HG03469 (cell line): Measurements from ENCODE around the gene ERMP1.

Experiments used
- ATAC-seq: cut with Tn5 transposase; IDR thresholded peaks from one replicate; pipeline ENCODE4 v1.9.1; 2021; ENCODE audit warnings: mild to moderate bottlenecking, moderate library complexity, moderate number of reproducible peaks; ENCODE audit not compliant: unreplicated experiment

ERMP1 gene

DNA sequence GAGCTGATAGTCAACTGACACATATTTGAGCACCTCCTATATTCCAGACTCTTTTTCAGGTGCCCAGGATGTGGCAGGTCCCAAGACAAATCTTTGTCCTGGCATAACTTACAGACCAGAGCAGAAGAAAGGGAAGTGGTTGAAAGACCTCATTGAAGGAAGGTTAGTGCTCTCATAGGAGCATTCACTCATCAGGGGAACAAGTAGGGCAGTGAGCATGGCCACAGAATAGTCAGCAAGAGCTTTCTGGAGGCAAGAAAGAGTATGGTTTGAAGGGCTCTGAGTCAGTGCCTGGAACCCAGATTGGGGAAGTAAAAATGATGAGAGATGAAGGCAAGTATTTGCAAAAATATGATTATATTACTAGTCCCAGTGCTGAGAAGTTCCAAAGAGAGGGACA, 25.0 kb upstream of the ERMP1 start:
- no peak for ATAC-seq

DNA sequence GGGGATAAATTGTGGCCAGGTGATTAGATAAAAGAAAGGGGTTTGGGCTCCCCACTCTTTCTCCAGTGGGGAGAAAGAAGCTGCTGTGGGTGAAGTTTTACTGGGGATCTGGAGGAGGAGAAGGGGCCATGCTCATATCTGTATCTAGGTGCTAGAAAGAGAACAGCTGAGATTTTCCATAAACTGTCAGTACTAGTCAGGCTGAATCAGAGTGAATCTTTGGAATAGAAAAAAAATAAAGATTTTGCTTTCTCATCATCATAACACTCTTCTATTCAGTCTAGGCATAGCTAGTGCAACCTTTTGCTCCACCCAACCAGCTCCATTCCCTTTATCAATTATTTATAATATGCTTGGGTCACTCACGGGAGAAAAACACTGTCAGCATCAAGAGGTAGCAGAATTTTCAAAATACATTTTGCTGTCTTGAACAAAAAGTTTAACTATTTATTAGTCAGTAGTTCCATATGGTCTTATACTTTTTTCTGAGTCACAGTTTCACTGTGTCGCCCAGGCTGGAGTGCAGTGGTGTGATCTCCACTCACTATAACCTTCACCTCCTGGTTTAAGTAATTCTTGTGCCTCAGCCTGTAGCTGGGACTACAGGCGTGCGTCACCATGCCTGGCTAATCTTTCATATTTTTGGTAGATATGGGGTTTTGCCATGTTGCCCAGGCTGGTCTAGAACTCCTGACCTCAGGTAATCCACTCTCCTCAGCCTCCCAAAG, 21.3 kb upstream of the ERMP1 start:
- no peak for ATAC-seq

DNA sequence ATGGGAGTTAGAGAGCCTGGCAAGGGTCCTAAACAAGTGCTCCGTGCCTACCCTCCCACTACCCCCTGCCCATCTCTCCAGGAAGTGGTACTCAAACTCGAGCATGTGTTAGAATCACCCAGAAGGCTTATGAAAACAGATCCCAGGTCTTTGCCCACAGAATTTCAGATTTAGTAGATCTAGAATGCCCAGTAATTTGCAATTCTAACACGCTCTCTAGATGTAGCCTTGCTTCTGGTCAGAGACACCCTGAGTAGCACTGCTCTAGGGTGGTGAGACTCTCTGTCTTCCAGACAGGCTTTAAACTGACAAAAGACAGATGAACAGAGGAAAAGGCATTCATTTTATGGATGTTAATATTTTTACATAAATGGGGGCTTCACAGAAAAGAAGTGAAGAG, 20.7 kb upstream of the ERMP1 start:
- ATAC-seq: no peak

DNA sequence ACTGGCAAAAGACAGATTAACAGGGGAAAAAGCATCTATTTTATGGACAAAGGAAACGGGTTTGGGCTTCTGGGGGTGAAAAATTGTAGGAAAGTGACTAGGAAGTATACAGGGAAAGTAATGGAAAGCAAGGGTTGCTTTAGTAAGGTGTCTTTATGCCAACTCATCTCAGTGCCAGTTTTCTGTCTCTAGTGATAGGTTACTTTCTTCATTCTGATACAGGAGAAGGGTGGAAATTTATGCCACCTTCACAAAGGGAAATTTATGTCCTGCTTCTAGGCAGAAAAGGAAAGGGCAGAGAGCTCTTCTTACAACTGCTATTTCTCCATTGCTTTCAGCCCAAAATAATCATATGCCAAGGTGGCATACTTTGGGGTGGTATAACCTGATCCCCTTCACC, 20.1 kb upstream of the ERMP1 start:
- no peak for ATAC-seq

DNA sequence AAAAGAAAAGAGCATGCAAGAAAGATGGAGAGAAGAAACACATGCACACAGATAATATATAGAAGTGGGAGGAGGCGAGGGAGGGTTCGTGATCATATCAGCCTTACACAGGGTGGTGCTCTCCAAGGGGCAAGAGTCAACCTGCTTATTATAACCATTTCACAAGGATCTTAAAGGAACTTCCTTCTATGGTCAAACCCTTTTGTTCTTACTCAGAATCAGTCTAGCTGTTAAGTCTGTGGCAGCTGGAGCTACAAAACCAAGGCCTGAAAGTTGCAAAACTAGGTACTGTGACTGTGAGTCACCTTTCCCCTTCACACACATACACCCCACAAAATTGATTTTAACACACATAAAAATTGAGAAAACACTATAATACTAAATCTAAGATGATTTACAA, 18.5 kb upstream of the ERMP1 start:
- ATAC-seq: peak; percentile 93

DNA sequence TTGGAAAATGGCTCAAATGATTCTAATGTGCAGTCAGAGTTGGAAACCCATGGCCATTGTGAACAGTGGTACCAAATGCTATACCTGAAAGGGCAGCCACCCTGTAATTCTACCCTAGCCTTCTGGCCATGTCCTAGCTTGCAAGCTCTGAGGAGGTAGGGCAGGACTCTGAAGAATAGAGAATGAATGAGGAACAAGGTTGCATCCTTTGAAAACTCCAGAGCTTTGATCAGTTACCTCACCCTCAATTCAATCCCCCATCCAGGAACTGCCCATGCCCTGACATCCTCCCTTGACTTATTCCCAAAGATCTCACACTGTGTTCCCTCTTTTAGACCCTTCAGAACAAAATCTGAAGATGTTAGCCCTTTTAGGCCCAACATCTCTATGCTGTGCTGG, 17.8 kb upstream of the ERMP1 start:
- no peak for ATAC-seq

DNA sequence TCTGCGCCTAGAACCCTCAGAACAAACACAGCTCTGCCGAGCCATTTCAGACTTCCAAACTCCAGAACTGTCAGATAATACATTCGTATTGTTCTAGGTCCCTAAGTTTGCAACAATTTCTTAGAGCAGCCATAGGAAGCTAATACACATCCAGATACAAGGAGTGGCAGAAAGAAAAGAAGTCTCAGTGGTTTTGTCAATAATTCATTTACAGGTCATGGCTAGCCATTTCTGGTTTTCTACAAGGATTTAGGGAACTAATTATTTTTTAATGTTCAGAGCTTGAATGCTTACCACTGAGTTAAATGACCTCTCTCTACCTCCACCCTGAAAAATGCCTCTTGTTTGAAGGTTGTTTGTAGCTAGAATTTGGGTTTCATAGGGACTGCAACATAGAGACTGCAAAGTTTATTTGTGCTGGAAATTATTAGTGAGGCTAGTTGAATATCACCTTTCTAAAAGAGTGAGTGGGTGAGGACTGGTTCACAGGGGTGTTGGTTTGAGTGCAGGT, 15.5 kb upstream of the ERMP1 start:
- no peak for ATAC-seq

DNA sequence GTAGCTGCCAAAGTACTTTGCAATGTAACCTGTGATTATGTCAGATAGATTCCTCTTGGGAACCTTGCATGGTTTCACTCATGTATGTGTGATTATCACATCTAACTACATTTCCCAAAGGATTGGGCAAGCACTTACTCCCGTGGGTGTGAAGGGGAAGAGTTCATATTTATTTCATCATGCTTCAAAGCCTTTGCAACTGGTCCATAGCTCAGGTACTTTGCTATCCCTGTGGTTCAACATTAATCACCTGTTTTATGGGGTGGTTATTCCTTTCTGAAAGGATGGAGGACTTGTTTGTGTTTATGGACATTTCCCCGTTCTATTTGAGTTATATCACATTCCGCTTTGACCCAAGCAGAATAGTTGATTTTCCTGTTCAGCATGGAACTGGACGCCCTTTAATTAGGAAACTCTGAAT, 13.6 kb upstream of the ERMP1 start:
- no peak for ATAC-seq

DNA sequence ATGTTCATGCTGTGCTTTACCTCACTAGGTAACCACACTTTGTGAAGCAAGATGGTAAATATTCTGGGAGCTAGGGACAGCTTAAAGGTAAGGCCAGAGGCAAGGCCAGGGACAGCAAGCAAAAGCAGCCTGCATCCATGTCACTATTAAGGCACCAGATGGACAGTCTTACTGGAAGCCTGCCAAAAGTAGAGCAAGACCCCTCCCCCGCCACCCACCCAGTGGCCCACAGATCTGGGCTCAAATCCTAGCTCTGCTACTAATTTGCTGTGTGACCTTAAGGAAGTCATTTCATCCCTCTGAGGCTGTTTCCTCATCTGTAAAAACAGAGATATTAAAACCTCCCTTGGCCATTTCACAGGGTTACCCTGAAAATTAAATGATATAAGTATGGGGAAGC, 13.2 kb upstream of the ERMP1 start:
- no peak for ATAC-seq

DNA sequence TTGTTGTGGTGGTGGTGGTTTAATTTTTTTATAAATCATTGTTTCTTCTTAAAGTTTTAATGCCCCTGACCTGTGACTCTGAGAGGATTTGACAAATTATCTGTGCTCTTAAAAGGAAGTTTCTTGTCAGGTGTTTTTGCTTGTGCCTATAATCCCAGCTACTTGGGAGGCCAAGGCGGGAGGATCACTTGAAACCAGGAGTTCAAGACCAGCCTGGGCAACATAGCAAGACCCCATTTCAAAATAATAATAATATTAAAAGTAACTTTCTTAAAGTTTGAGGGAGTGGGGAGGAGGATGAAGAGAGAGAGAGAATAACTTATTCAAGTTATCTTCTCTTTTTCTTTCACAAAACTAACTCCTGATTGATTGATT, 12.2 kb upstream of the ERMP1 start:
- ATAC-seq: no peak

DNA sequence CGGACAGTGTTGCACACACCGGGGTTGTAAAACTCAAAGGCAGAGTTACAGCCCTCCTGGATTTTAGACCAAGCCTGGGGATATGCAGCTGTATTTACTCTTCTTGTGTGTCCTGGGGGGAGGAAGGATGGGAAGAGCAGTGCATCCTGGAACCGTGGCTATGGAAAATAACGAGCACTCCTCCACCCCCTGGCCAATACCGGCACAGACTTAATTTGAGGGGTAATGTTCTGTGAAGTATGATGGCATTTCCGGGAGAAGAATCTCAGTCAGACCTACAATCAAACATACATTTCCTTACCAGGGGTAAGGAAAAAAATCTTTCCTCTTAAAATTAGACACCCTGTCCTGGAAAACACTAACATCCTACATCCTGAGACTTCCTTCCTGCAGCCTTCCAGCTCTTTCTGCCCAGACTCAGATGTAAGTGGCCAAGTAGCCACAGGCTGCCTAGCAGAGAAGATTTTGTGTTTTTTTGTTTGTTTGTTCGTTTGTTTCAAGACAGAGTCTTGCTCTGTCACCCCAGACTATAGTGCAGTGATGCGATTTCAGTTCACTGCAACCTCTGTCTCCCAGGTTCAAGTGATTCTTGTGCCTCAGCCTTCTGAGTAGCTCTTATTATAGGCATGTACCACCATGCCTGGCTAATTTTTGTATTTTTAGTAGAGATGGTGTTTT, 11.0 kb upstream of the ERMP1 start:
- no peak for ATAC-seq

DNA sequence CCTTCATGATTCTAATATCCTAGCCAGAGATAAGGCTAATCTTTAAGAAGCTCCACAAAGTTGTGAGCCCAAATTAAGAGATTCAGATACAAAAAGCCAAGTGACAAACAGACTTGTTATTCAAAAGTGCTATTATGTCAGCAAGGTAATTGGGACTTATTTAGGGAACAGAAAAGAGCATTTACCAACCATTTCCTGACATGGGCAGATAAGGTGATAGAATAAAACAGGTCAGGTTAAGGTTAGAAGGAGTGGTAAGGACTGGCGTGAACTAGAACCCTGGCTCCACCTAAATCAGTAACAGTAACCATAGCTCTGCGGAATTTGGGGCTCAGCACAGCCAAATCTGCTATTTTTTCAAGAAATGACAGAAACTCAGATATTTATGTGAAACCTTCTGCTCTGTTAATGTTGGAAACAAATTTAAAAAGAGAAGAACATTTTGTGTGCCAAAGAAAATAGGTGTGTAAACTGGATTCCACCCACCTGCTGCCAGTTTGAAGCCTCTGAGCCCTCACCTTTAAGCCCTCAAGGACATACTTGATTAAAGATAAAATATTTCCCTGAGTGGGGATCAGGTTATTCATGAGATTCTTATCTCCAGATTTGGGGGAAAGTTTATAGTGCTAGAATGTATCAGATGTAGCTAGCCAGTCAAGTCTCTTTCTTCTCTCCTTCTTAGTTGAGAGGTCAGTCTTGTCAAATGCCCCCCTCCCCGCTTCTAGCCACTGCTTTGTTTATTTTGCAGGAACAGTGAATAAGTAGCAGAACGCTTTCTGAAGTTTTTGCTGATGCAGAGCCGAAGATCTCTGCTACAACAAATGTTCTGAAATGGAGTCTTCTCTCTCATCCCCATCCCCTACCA, 10.2 kb upstream of the ERMP1 start:
- ATAC-seq: no peak

DNA sequence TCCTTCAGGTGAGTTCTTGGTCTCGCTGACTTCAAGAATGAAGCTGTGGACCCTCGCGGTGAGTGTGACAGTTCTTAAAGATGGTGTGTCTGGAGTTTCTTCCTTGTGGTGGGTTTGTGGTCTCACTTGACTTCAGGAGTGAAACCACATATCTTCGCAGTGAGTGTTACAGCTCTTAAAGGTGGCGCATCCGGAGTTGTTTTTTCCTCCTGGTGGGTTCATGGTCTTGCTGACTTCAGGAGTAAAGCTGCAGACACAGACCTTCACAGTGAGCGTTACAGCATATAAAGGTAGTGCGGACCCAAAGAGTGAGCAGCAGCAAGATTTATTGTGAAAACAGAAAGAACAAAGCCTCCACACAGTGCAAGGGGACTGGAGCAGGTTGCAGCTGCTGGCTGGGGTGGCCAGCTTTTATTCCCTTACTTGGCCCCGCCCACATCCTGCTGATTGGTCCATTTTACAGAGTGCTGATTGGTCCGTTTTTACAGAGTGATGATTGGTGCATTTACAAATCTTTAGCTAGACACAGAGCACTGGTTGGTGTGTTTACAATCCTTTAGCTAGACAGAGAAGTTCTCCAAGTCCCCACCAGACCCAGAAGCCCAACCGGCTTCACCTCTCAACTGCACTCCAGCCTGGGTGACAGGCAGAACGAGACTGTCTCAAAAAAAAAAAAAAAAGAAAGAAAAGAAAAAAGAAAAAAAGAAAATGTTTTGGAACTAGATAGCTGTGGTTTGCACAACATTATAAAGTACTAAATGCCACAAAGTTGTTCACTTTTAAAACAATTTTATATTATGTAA, 9.1 kb upstream of the ERMP1 start:
- no peak for ATAC-seq

DNA sequence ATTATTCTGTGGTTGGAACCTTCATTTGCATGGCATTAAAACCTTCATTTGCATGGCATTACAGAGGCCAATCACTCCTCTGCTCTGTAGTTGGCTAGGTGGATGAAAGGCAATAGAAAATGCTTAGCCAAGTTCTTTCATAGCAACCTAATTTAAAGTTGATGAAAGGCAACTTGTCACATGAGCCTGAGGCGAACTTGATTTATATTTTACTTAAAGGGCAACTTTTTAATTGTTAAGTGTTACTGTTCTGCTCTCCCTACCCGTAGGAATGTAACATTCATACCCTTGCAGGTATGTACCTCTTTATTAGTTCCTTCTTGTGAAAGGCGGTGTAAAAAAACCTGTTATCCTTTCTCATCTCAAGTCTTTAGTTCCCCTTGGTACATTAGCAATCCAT, 7.9 kb upstream of the ERMP1 start:
- ATAC-seq: no peak

DNA sequence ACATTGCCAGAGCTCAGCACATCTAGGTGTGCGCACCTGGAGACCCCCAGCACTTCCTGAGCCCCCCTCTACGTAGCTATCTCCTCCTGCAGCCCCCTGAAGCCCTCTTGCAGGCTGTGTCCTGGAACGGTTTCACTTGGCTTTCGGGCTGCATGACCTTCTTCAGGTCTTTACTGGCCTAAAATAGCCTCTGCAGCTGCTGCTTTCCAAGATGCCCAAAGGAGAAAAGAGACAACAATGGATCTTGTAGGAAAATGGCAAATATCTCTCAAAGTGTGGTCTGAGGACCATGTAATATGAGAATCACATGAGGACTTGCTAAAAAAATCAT, 6.6 kb upstream of the ERMP1 start:
- ATAC-seq: no peak

DNA sequence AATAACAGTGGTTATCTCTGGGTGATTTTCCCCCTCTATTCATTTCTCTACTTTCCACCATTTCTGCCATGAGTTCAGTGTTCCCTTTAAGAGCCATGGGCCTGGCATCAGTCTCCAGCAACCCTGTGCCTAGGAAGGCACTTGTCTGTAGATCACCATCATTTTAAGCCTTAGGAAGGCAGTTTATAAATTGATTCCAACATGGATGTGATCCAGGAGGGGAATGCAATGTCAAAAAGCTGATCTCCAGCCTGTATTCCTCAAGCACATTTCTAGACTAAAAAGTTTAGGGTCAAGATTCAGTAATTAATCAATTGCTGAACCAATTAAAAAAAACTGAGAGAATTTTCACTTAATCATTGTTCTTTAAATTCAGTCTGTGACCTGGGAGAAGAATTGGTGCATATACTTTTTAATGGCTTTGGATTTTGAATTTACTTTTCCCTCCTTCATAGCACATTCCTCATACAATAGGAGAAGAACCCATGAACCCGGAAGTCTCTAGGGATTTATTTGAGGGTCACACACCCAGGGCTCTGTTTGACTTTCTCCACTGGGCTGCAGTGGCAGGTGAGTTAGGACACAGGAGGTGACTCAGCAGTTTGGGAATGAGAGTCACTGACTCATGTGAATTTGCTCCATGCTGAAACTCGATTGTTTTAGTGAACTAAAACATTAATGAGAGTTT, 6.1 kb upstream of the ERMP1 start:
- ATAC-seq: no peak

DNA sequence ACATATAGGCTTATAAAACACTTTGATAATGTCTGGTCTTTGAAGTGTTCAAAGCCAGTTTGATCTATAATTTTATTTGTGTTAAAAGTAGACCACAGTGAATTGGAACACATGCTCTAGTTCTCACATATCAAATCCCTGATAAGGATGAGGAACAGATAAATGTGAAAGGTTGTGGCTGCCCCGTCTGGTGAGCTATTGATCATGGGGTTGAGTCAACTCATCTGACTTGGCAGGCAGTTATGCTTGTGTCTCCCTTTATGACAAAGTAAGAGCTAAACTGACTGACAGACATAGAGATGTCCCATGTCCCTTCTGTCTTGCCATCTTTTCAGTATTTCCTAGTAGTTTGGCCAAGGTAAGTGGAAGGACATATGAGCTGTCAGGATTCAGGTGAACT, 2.9 kb upstream of the ERMP1 start:
- no peak for ATAC-seq

DNA sequence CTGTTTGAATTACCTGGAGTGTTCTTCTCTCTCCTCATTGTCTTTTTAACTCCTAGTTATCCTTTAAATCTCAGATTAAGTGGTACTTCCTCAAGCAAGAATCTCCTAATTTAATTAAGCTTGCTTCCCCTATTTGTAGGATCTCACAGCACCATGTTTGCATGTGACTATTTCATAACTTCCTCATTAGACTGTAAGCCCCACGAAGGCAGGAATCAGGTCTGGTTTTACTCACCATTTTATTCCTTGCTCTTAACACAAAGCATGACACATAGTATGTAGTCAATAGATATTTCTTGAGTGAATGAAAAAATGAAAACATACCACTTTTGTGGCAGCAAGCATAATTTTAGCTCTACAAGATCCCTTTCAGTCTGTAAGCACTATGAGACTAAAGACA, 1.3 kb upstream of the ERMP1 start:
- no peak for ATAC-seq

DNA sequence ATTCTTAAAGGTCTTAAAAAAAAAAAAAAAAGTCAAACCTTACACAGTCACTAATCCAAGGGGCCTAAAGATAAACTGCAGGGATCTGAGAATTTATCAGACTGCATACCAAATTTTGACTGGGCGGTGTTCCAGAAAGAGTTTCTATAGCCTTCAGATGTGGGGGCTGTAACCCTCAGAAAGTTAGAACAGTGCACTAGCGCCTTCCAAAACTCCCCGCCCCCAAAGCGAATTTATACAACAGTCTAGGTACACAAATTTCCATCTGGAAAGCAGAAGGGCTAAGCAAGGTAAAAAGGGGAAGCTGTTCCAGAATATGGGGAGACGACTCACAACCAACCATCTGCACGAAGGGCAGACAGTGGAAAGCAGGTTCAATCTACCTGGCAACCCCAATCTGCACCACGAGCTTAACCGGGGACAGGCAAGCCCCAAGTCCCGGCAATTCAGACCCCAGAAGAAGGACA, 813 bp downstream of the ERMP1 start:
- ATAC-seq: no peak

DNA sequence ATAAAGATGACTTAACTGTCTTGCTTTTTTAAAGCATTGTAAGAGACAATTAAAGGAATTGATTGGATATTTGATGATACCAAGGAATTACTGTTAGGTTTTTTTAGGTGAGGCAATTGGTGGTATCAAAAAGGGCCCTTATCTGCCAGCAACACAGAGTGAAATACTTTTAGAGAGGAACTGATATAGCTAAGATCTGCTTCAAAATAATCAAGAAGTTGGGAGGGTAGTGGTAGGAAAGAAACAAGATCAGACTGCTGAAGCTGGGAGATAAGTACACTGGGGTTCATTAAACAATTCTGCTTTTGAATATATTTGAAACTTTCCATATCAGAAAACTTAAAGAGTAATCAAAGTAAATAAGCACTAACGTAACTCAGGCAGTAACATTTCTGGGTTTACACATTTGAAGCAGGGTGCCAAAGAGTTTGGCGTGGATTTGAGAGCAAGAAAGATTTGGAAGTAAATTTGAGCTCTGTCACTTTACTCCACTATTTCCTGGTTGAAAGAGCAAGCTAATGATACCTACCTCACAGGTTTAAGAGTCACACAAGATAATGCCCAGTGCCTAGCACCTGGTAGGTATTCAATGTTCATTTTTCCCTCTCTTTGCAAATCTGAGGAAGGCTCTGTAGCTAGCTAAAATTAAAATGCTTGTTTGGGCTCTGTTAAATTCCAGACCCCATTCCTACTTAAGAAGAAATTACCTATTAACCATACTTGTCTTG, 6.9 kb downstream of the ERMP1 start:
- no peak for ATAC-seq
